Right ventricle myocardium superior (tissue), 1 donor: ENCODE measurements around the gene ANKRD52. TPM values are rescaled to one million over a fixed set of nuclear protein-coding genes. Genes with fewer than 3 reads are reported as not detected.

Experiments used
- ATAC-seq: fragments of 200-7000 bp; cut with Tn5 transposase; one replicate; pipeline ENCODE4 v1.9.1; 2020; ENCODE audit warnings: mild to moderate bottlenecking; ENCODE audit not compliant: poor library complexity
- DNase-seq: peaks from one replicate; pipeline ENCODE4 v3.0.0-alpha.2; 2020
- intact Hi-C: fragments of 100-400 bp; cut with DNase I; formaldehyde crosslinking; loops from one replicate; pipeline ENCODE4 v1.11.2; 2022
- total RNA-seq: library from RNA; stranded (reverse); fragmentation: NEBNext Ultra II Directional; extraction: Animal tissue kit (Norgen Biotek cat#: 25700); gene quantifications from one replicate; pipeline ENCODE4 v1.2.1, GENCODE V29; 2021
- donor health status: DM: no; HTN: yes; CAD: no; lungs with severe emphysema.

Gene ANKRD52
- total RNA-seq, 1 donor from 2014 or later = 24.6 TPM

DNA sequence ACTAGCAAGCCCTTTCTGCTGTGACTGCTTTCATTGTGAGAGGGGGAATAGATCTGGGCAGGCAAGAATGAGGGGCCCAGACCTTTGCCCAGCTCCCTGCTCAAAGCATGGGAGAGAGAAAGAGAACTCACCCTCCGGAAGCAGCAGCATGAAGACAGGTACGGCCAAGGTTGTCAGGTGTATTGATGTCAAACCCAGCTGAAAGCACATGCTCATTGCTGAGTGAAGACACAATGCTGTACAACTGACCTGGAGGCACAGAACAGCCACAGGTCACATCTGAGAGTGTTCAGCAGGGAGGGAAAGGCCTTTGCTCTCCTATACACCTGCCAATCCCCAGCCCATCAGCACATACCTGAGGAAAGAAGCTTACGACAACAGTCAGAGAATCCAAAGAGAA is 5.5 kb downstream of the ANKRD52 start:
- intact Hi-C loops = no loop called here
- DNase-seq (no peak), ATAC-seq (no peak)

DNA sequence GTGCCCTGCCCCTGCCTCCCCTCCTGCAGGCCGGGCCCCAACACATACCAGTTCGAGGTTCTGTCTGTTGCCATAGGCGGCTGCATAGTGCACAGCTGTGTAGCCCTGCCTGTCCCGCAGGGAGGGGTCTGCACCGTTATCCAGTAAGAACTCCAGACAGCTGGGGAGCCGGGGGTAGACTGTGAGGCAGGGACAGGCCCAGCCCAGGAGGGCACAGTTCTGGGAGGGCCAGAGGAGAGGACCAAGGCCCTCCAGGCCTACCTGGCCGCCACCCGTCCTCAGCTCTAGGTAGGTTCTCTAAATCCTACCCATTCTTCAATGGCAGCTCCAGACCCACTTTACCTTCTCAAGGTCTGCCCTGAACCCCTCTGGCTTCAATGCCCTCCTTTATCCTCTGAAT is 9.5 kb downstream of the ANKRD52 start:
- ATAC-seq (no peak), DNase-seq (no peak)
- intact Hi-C loops = no loop called here

DNA sequence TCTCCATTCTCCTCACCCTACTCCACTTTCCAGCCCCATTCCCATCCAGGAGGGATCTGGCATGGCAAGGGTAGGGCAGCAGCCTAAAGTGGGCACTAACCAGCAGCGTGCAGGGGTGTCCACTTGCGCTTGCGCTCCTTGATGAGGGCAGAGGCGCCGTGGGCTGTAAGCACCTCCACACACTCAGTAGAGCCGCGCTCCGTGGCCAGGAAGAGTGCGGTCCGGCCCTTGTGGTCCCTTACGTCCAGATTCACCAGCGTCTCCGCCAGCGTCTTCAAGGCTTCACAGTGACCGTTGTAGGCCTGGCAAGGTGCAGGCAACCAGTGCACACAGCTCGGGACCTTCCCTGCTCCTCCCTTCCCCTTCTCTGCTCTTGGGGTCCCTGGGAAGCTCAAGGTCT is 10.3 kb downstream of the ANKRD52 start:
- intact Hi-C loops = no loop called here
- DNase-seq (peak; percentile 30), ATAC-seq (no peak)

- no peak for DNase-seq
- intact Hi-C loops = no loop called here
- ATAC-seq = no peak
Observed at GRCh38 chr12:56244494-56244893, 13.7 kb downstream of the ANKRD52 start.

DNA sequence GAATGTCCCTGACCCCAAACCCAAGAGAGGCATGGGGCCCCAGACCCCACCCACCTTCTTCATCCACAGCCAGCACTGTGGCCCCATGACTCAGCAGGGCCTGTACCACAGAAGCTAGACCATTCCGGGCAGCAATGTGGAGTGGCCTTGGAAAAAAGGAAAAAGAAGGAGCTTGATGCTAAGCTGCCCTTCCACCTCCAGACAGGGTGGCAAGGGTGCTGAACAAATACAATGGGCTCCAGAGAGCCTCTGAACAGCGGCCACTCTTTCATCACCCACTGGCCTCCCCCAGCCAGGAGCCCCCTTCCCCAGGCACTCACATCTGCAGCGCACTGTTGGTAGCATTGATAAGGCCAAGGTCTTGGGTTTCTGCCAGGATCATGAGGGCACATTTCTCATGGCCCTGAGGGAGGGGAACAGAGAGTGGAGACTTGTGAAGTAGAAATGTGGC is 14.4 kb downstream of the ANKRD52 start:
- intact Hi-C loops = no loop called here
- no peak for DNase-seq
- ATAC-seq = peak; percentile 48

DNA sequence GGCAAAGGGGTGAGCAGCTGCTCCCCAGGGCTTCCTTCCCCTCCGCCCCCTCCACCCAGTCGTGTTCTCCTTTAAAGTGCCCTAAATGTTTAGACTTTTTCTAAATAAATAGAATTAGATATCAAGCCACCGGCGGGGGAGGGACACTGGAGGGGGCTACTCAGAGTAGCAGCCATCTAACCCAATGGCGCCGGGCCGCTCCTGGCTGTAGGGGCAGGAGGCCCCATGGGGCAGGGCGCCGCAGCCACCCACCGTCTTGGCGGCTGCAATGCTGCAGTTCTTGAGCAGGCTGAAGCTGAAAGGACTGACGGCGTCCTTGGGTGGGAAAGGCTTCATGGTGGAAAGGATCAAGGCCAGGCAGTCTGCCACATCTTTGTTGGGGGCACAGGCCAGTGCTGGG is 15.2 kb downstream of the ANKRD52 start:
- DNase-seq = no peak
- ATAC-seq = no peak
- intact Hi-C loops = no loop called here

DNA sequence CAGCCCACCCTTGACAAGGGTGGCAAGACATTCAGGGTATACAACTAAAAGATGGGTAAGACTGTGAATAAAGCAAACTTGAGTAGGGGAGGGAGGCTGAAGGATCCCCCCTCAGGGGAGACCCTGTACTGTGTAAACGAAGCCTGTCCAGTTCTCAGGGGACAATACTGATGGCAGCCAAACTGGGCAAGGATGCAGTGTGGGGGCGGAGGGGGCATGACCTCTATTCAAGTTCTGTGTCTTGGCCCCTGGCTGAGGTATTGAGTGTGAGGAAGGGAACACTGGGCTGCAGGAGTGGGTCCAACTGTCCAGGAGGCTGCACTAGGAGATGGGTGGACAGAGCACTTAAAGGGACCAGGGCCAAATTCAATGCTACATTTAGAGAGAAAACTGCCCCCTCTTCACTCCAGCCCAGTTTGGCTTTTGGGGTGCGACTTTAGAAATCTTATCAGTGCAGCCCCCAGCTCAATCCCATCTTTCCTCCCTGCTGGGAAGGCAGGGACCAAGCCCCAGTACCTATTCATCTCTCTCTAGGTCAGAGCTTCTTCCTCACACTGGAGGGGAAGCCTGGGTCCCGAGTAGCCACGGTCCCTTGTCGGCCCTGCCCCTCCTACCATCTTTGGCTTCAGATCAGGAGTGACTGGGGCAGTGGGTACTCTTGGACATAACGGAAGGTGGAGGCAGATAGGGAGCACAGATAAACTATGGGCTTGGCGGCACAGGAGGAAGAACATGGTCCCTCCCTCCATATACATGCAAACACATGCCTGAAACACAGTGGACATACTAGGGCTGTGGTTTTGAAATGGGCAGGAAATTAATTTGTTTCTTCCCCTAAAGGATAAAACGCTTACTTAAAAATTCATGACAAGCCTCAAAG is 16.5 kb downstream of the ANKRD52 start:
- ATAC-seq (no peak), DNase-seq (no peak)
- intact Hi-C loops = no loop called here

DNA sequence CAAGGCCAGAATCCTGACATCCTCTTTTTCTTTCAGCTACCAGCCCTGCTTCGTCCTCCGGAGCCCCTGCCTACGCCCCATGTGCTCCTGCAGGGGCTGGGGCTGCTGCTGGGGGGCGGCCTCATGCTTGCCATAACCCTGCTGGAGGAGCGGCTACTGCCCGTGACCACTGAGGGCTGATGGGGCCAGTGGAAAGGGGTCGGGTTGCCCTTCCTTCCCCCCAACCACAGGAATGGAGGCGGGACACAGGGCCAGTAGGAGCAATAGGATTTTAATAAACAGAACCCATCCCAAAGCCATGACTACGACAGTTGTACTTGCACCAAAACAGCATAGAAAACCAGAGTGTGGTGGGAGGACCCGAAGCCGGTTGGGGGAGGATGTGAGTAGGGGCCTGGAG is 20.6 kb downstream of the ANKRD52 start:
- intact Hi-C loops = no loop called here
- DNase-seq = no peak
- ATAC-seq = no peak

DNA sequence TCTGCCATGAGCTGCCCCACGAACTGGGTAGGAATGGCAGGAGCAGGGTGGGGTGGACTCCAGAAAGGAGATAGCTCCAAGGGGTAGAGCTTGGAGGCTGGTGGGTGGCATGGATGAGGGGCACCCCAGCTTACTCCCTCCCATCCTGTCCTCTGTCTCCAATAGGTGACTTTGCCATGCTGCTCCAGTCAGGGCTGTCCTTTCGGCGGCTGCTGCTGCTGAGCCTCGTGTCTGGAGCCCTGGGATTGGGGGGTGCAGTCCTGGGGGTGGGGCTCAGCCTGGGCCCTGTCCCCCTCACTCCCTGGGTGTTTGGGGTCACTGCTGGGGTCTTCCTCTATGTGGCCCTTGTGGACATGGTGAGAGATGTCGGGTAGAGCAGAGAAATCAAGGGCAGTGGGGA is 21.2 kb downstream of the ANKRD52 start:
- intact Hi-C loops = no loop called here
- ATAC-seq (no peak), DNase-seq (no peak)

GRCh38 chr12:56236091-56236490 is 22.1 kb downstream of the ANKRD52 start:
- ATAC-seq = no peak

GRCh38 chr12:56234746-56235436 is 23.3 kb downstream of the ANKRD52 start:
- no peak for DNase-seq
- intact Hi-C loops = no loop called here
- ATAC-seq = no peak

More at GRCh38 chr12:56236091-56236490, 22.1 kb downstream of the ANKRD52 start:
- no peak for DNase-seq
- intact Hi-C loops = no loop called here

- intact Hi-C loops = no loop called here
- no peak for DNase-seq
- no peak for ATAC-seq
Observed at GRCh38 chr12:56231184-56231582, 27.0 kb downstream of the ANKRD52 start.

DNA sequence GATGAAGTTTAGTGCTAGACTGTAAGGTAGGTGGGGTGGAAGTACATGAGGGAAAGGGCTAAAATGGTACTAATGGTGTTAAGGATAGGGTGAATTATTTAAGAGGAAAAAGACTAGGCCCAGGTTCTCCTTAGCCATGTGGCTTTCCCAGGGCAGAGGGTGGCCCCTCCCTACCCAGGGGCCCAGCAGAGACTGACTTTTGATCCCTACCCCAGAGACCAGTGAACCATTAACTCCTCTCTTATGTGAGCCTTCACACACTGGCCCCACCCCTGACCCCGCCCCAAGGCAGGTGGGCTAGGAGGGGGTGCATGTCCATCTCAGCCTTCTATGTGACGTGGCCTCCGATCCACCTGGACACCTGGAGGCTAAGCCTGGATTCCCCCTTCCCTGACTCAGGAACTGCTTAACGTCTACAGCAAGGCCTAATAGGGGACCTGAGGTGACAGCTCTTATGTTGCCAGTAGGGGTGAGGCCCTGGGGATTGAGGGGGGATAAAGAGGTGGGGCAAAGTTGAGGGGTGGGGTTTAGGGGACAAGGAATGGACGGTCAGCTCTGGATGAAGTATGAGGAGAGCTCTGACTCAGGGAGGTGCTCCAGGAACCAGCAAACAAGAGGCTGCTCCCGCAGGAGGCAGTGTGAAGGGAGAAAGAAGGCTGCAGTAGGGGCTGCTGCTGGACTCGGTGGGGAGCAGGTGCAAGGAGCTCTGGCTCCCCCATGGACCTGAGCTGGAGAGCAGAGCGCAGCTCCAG is 27.6 kb downstream of the ANKRD52 start:
- DNase-seq = no peak
- ATAC-seq = peak; percentile 11
- intact Hi-C loops = no loop called here

GRCh38 chr12:56229916-56230431 is 28.2 kb downstream of the ANKRD52 start, which contains the start of gene SLC39A5:
SLC39A5 (plus strand) TSS chr12:56230051; CDS start chr12:56231275, 1,224 bp downstream.
- no peak for ATAC-seq
- DNase-seq = no peak
- intact Hi-C loops = no loop called here

DNA sequence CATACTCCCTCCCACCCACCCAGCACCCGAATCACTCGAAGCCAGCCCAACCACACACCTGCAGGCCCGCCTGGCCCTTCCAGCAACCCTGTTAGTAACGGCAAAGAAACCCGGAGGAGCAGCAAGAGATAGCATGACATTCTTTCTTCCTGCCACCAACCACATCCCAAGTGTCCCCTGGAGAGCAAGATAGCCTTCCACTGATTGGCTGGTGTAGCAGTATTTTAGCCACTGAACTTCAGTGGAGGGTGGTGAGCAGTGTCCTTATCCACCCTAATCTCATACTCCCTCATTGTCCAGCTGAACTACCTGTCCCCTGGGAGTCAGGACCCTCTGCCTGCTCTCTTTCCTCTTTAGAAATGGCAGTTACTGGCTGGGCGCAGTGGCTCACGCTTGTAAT is 29.1 kb downstream of the ANKRD52 start:
- no peak for DNase-seq
- no peak for ATAC-seq
- intact Hi-C loops = no loop called here

DNA sequence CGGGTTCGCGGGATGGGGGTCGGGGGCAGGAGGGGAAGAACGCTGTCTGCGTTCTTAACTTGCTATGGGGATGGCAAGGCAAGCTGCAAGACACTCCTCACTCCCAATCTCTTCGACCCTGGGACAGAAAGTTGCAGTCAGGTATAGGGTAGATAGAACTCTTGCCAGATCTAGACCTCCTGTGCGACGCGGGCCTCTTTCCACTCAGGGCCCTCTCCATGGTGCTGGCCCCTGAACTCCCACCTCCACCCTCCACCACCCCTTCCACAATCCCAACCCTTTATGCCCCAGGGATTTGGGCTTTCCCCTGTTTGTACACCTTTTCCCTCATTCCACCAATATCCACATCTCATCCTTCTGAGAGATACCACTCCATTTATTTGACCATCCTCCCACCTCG is 33.2 kb downstream of the ANKRD52 start:
- ATAC-seq = no peak
- intact Hi-C loops = no loop called here
- no peak for DNase-seq

- intact Hi-C loops = no loop called here
- DNase-seq = peak; percentile 99
- ATAC-seq = peak; percentile 87
Observed at GRCh38 chr12:56224102-56224701, 34.0 kb downstream of the ANKRD52 start, which contains the start of gene NABP2. NABP2 (plus strand) TSS chr12:56224342; CDS start chr12:56224857, 515 bp downstream.

- peak; percentile 0 for ATAC-seq
- DNase-seq = no peak
- intact Hi-C loops = loop anchor here (2.0 kb wide), 2 partner anchors 33 to 105 kb away; partner anchors contain the start of gene ZC3H10
Observed at GRCh38 chr12:56223571-56224101, 34.5 kb downstream of the ANKRD52 start.
